GM12878 (cell line): ENCODE results near the gene CACNA1S. TPM values are rescaled to one million over a fixed set of nuclear protein-coding genes. Genes with fewer than 3 reads are reported as not detected.

ENCODE experiments used
- EZH2 ChIP-seq: IDR thresholded peaks from 2 replicates; pipeline ENCODE4 v1.6.1; 2012; ENCODE audit warnings: low read depth, mild to moderate bottlenecking, control low read depth, inconsistent platforms, low read length, borderline replicate concordance; ENCODE audit not compliant: control insufficient read depth
- MYB ChIP-seq: fragments of 150-350 bp; IDR thresholded peaks from 2 replicates; pipeline ENCODE4 v1.6.1; 2014; ENCODE audit warnings: mild to moderate bottlenecking, low read depth, low read length, borderline replicate concordance
- NFYB ChIP-seq: IDR thresholded peaks from 2 replicates; pipeline ENCODE4 v1.6.1; 2011; ENCODE audit warnings: low read depth, mild to moderate bottlenecking, low read length, improper control_type of control experiment, moderate library complexity; ENCODE audit not compliant: insufficient read depth
- NR2C1 ChIP-seq: fragments of 450-650 bp; IDR thresholded peaks from 2 replicates; pipeline ENCODE4 v1.6.1; 2017; ENCODE audit warnings: antibody characterized with exemption, mild to moderate bottlenecking, moderate library complexity
- SIX5 ChIP-seq: IDR thresholded peaks from 2 replicates; pipeline ENCODE4 v1.6.1; 2011; ENCODE audit warnings: mild to moderate bottlenecking, low read depth, low read length, moderate library complexity; ENCODE audit not compliant: severe bottlenecking
- SKIL ChIP-seq: fragments of 450-650 bp; IDR thresholded peaks from 2 replicates; pipeline ENCODE4 v1.6.1; 2017; ENCODE audit warnings: mild to moderate bottlenecking, low read depth, inconsistent platforms; ENCODE audit not compliant: poor library complexity, severe bottlenecking
- SMAD5 ChIP-seq: IDR thresholded peaks from 2 replicates; pipeline ENCODE4 v1.6.1; 2016; ENCODE audit warnings: antibody characterized with exemption, low read depth
- TAF1 ChIP-seq: IDR thresholded peaks from 2 replicates; pipeline ENCODE4 v1.6.1; 2011; ENCODE audit warnings: mild to moderate bottlenecking, low read depth, low read length, borderline replicate concordance
- polyA plus RNA-seq, 11 experiments: library from polyadenylated mRNA; depleted of rRNA in 4 of 11; unstranded in 6 of 11; stranded (reverse) in 5 of 11; fragments of >200 nt; fragmentation: Nextera tagmentation in 4 of 11; fragmentation: Illumina TruSeq in 1 of 11; extraction: Ambion mirVana in 4 of 11; extraction: Trizol in 1 of 11; gene quantifications; 1 replicate in 1 of 11; 2 replicates in 10 of 11; pipeline versions ENCODE4 v1.2.1 to v1.2.3, GENCODE V29; 2011 to 2016; ENCODE audit warnings: inconsistent platforms in 2 of 11, missing spikeins in 2 of 11, low read depth in 1 of 11
- total RNA-seq, 4 experiments: library from RNA; depleted of rRNA in 3 of 4; stranded (reverse); fragments of >200 nt in 3 of 4; fragmentation: Illumina TruSeq in 1 of 4; extraction: Trizol in 1 of 4; gene quantifications; 2 replicates each; pipeline versions ENCODE4 v1.2.1 to v1.2.3, GENCODE V29; 2013 to 2021
- TF ChIP-seq, protein P1 (sequence below): IDR thresholded peaks from 2 replicates; pipeline ENCODE4 v1.6.1; 2012; ENCODE audit warnings: low read depth, low read length, improper control_type of control experiment
- TF ChIP-seq, protein P2 (sequence below): IDR thresholded peaks from 2 replicates; pipeline ENCODE4 v1.6.1; 2011; ENCODE audit warnings: low read depth, low read length, improper control_type of control experiment, borderline replicate concordance

The CACNA1S gene
- total and polyA plus RNA-seq, 10 of the 15 experiments (the other 5 are each of a cell fraction or from before 2014, with no cell fraction given): under 0.01 to 0.04 (median 0.02) TPM; not detected in 6

DNA sequence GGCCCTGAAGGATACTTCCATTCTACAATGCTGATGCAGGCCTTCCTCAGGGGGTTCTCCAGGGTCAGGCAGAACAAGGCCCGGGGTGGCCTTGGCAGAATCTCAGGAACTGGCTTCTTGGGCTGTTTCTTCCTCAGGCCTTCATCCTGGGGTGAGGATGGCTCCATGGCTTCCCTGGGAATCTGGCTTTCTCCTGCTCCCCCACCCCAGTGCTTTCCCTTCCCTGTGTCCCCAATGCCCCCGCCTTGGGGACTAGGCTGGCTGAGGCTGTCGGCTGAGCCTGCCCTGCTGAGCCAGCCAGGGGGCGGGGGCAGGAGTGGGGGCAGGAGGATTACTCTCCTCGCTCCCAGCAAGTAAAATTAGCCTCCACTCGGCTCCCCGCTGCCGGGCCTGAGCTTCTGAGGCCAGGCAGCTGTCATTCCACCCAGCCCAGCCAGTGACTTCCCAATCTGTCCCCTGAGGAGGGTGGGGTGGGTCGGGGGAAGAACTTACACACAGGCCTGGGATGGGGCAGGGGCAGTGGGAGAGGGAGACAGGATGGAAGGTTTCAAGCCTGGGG, at the start of gene CACNA1S (continued):
- no peak for TF ChIP-seq NR2C1
- no peak for TF ChIP-seq SKIL
- TF ChIP-seq, protein P1, sequence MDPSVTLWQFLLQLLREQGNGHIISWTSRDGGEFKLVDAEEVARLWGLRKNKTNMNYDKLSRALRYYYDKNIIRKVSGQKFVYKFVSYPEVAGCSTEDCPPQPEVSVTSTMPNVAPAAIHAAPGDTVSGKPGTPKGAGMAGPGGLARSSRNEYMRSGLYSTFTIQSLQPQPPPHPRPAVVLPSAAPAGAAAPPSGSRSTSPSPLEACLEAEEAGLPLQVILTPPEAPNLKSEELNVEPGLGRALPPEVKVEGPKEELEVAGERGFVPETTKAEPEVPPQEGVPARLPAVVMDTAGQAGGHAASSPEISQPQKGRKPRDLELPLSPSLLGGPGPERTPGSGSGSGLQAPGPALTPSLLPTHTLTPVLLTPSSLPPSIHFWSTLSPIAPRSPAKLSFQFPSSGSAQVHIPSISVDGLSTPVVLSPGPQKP: no peak
- TF ChIP-seq EZH2: no peak
- TF ChIP-seq, protein P2, sequence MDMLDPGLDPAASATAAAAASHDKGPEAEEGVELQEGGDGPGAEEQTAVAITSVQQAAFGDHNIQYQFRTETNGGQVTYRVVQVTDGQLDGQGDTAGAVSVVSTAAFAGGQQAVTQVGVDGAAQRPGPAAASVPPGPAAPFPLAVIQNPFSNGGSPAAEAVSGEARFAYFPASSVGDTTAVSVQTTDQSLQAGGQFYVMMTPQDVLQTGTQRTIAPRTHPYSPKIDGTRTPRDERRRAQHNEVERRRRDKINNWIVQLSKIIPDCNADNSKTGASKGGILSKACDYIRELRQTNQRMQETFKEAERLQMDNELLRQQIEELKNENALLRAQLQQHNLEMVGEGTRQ: no peak
- TF ChIP-seq TAF1: no peak
- no peak for TF ChIP-seq SIX5
- no peak for TF ChIP-seq NFYB
- no peak for TF ChIP-seq MYB
- no peak for TF ChIP-seq SMAD5
